Loucy (cell line): ENCODE results near the gene STMND1.

Experiments
- CTCF ChIP-seq: fragments of 200-600 bp; sonication (generic); conservative IDR thresholded peaks from 2 replicates; pipeline ENCODE4 v1.5.1; 2014; ENCODE audit warnings: mild to moderate bottlenecking, antibody characterized with exemption, low read length
- EZH2phosphoT487 ChIP-seq: fragments of 200-600 bp; IDR thresholded peaks from 2 replicates; pipeline ENCODE4 v1.6.1; 2018; ENCODE audit warnings: antibody characterized with exemption, mild to moderate bottlenecking, moderate library complexity, borderline replicate concordance

DNA sequence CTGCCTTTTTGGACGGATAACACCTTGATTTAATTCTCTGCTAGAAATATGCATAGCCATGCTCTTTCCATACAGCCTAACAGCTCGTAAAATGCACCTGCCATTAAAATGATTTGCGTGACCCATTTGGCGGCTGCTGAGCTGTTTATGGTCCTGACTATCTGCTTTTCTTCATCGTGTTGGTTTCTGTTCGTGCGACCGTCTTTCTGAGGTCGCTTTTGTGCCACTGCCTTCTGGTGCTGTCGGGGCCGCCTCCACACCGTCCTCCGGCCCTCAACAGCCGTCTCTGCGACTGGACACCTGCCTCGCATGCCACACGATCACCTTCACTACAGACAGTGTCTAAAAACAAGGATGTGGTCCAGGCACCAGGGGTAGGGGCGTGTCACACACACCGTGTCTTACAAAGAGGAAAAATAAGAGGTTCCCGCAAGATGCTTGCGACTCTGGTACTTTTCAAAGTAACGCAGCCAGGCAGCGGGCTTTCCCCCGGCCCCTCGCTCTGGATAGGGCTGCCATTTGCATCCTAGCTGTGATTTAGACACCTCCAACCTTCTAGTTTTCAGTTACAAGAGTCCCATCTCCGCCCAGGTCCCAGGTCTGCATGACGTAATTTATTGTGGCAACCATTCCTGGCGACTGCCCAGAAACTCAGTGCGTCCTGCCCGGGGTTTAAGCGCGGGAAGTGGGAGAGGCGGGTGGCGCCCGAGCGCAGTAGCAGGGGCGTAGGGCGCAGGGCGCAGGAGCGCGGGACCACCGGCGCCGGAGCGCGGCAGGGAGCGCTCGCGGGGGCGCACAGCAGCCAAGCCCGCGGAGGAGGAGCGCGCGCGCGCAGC is at the start of gene STMND1:
- no peak for TF ChIP-seq CTCF
- TF ChIP-seq EZH2phosphoT487: no peak
